ENCODE measurements around the gene PRSS57.

Gene PRSS57

GRCh38 chr19:726993-727956 is 32.0 kb upstream of the PRSS57 start:
- Histone ChIP-seq H3K27me3 (ENCODE audit: insufficient read depth, poor library complexity, severe bottlenecking) (no peaks in the 10 kb centered on the region), H3K4me1 (ENCODE audit: insufficient read depth, poor library complexity, severe bottlenecking) (no peaks in the 10 kb centered on the region), H3K9me3 (ENCODE audit: severe bottlenecking) (no peaks in the 10 kb centered on the region), H3K27ac (ENCODE audit: poor library complexity, severe bottlenecking) (no peak overlapping the region), H3K36me3 (ENCODE audit: low read depth) (no peaks in the 10 kb centered on the region), H3K4me3 (ENCODE audit: severe bottlenecking) (no peak overlapping the region)
- ATAC-seq (ENCODE audit: low read depth) (0 out of 3 replicates have a peak, but pooled peaks have one; percentile 10), DNase-seq (ENCODE audit: low spot score) (no peak)
- TF ChIP-seq, protein P1, sequence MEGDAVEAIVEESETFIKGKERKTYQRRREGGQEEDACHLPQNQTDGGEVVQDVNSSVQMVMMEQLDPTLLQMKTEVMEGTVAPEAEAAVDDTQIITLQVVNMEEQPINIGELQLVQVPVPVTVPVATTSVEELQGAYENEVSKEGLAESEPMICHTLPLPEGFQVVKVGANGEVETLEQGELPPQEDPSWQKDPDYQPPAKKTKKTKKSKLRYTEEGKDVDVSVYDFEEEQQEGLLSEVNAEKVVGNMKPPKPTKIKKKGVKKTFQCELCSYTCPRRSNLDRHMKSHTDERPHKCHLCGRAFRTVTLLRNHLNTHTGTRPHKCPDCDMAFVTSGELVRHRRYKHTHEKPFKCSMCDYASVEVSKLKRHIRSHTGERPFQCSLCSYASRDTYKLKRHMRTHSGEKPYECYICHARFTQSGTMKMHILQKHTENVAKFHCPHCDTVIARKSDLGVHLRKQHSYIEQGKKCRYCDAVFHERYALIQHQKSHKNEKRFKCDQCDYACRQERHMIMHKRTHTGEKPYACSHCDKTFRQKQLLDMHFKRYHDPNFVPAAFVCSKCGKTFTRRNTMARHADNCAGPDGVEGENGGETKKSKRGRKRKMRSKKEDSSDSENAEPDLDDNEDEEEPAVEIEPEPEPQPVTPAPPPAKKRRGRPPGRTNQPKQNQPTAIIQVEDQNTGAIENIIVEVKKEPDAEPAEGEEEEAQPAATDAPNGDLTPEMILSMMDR (IDR thresholded peaks at IDR 0.05; ENCODE audit: poor library complexity, severe bottlenecking) = no peak

DNA sequence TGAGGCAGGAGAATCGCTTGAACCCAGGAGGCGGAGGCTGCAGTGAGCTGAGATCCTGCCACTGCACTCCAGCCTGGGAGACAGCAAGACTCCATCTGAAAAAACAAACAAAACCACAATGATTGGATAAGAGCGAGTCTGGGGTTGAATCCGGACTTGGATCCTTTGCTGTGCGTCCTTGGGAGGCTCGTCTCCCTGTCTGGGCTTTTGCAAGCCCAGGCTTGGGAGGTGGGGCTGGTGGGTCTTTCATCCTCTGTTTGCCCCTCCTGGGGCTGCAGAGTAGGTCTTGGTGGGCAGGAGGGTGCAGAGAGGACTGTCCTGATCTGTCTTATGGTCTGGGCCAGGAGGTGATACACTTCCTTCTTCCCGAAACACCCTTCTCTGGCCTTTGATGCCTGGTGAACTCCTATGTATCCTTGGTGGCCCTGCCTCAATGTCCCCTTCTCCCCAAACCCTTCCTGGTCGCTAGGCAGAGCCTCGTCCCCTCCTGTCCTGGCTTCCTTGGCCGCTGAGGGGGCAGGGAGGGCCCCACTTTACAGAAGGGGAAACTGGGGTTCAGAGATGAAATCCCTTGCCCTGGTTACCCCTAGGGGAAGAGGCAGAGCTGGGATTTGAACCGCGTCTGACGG is 30.3 kb upstream of the PRSS57 start:
- no peaks in the 10 kb centered on the region for H3K9me3 ChIP-seq (ENCODE audit: severe bottlenecking)
- H3K27ac ChIP-seq (ENCODE audit: poor library complexity, severe bottlenecking) = no peak overlapping the region
- no peaks in the 10 kb centered on the region for H3K36me3 ChIP-seq (ENCODE audit: low read depth)
- no peaks in the 10 kb centered on the region for H3K4me1 ChIP-seq (ENCODE audit: insufficient read depth, poor library complexity, severe bottlenecking)
- no peak for ATAC-seq (ENCODE audit: low read depth)
- no peak for DNase-seq (ENCODE audit: low spot score)
- TF ChIP-seq, protein P1 (IDR thresholded peaks at IDR 0.05; ENCODE audit: poor library complexity, severe bottlenecking) = no peak
- H3K27me3 ChIP-seq (ENCODE audit: insufficient read depth, poor library complexity, severe bottlenecking) = no peaks in the 10 kb centered on the region
- no peak overlapping the region for H3K4me3 ChIP-seq (ENCODE audit: severe bottlenecking)

- Histone ChIP-seq H3K27me3 (ENCODE audit: insufficient read depth, poor library complexity, severe bottlenecking) (no peaks in the 10 kb centered on the region), H3K27ac (ENCODE audit: poor library complexity, severe bottlenecking) (no peak overlapping the region), H3K36me3 (ENCODE audit: low read depth) (no peaks in the 10 kb centered on the region), H3K9me3 (ENCODE audit: severe bottlenecking) (no peaks in the 10 kb centered on the region), H3K4me1 (ENCODE audit: insufficient read depth, poor library complexity, severe bottlenecking) (no peaks in the 10 kb centered on the region), H3K4me3 (ENCODE audit: severe bottlenecking) (no peak overlapping the region)
- ATAC-seq (ENCODE audit: low read depth) (no peak), DNase-seq (ENCODE audit: low spot score) (no peak)
- TF ChIP-seq, protein P1 (IDR thresholded peaks at IDR 0.05; ENCODE audit: poor library complexity, severe bottlenecking) = no peak
Measured at GRCh38 chr19:723714-724113, 28.5 kb upstream of the PRSS57 start.

DNA sequence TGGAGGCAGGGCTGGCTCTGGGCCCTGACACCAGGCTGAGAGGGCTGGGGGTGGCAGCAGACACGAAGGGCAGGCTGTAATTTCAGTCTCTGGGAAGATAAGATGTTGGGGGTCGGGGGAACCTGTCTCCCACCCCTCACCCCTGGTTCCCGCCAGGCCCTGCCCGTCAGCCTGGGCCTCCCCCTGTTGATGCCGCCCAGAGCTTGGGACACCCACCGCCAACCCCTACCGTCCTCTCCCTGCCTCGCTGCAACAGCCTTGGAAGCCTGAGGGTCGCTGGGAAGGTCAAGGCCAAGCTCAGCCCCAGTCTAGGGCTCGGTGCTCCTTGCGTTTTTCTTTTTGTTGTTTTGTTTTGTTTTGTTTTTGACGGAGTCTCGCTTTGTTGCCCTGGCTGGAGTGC is 28.0 kb upstream of the PRSS57 start:
- no peaks in the 10 kb centered on the region for H3K9me3 ChIP-seq (ENCODE audit: severe bottlenecking)
- no peak overlapping the region for H3K4me3 ChIP-seq (ENCODE audit: severe bottlenecking)
- no peaks in the 10 kb centered on the region for H3K36me3 ChIP-seq (ENCODE audit: low read depth)
- H3K27ac ChIP-seq (ENCODE audit: poor library complexity, severe bottlenecking) = no peak overlapping the region
- TF ChIP-seq, protein P1 (IDR thresholded peaks at IDR 0.05; ENCODE audit: poor library complexity, severe bottlenecking) = no peak
- no peak for DNase-seq (ENCODE audit: low spot score)
- H3K4me1 ChIP-seq (ENCODE audit: insufficient read depth, poor library complexity, severe bottlenecking) = no peaks in the 10 kb centered on the region
- H3K27me3 ChIP-seq (ENCODE audit: insufficient read depth, poor library complexity, severe bottlenecking) = no peaks in the 10 kb centered on the region
- no peak for ATAC-seq (ENCODE audit: low read depth)

Measured in RWPE2 (cell line).